Glutamatergic neuron (in vitro differentiated cells): ENCODE results near the gene KRTAP19-8. TPM values are rescaled to one million over a fixed set of nuclear protein-coding genes. Genes with fewer than 3 reads are reported as not detected.

Experiments used
- DNase-seq: peaks from one replicate; pipeline ENCODE4 v3.0.0; 2022
- H3K27ac Mint-ChIP-seq: one replicate; pipeline ENCODE4 v1.8.0; 2020; ENCODE audit warnings: mild to moderate bottlenecking, mixed read lengths, inconsistent platforms; ENCODE audit not compliant: unreplicated experiment
- H3K27me3 Mint-ChIP-seq: one replicate; pipeline ENCODE4 v1.8.0; 2020; ENCODE audit warnings: mild to moderate bottlenecking, moderate library complexity, mixed read lengths, inconsistent platforms; ENCODE audit not compliant: unreplicated experiment
- H3K36me3 Mint-ChIP-seq: one replicate; pipeline ENCODE4 v1.8.0; 2020; ENCODE audit warnings: mild to moderate bottlenecking, mixed read lengths, inconsistent platforms; ENCODE audit not compliant: unreplicated experiment
- H3K4me1 Mint-ChIP-seq: one replicate; pipeline ENCODE4 v1.8.0; 2020; ENCODE audit warnings: mild to moderate bottlenecking, low read depth, mixed read lengths, inconsistent platforms; ENCODE audit not compliant: unreplicated experiment
- H3K4me3 Mint-ChIP-seq: one replicate; pipeline ENCODE4 v1.8.0; 2020; ENCODE audit warnings: mild to moderate bottlenecking, mixed read lengths, inconsistent platforms; ENCODE audit not compliant: unreplicated experiment
- H3K9me3 Mint-ChIP-seq: one replicate; pipeline ENCODE4 v1.8.0; 2020; ENCODE audit warnings: mild to moderate bottlenecking, moderate library complexity, mixed read lengths, inconsistent platforms; ENCODE audit not compliant: unreplicated experiment
- total RNA-seq: library from RNA; stranded (reverse); fragmentation: NEBNext Ultra II Directional; extraction: Animal tissue kit (Norgen Biotek cat#: 25700); gene quantifications from one replicate; pipeline ENCODE4 v1.2.1, GENCODE V29; 2021; ENCODE audit not compliant: unreplicated experiment
- TF ChIP-seq, protein P1 (sequence below): fragments of 200-600 bp; sonication (generic); IDR thresholded peaks from one replicate; pipeline ENCODE4 v1.5.0; 2021; ENCODE audit not compliant: partially characterized antibody, unreplicated experiment

The KRTAP19-8 gene
- total RNA-seq, 1 donor from 2014 or later = not detected

DNA sequence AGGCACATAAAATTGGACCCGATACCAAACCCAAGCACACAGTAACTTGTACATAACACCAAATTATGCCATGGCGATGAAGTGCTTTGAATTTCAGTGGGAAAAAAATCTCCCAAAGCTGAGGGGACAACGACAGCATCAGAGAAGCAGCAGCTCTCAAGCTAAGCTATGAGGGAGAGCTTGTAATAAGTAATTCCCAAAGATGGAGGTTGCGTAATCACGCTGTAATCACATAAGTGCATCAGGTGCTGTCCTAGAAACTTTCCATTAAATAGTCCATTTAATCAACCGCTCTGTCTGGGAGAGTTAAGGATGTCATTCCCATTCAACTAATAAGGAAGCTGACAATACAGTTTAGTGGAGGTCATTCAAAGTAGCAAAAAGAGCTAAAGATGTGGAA lies 37.6 kb upstream of the KRTAP19-8 start:
- H3K4me1 Mint-ChIP-seq = peaks cover 7% of the 10 kb centered on the region
- DNase-seq = no peak
- H3K36me3 Mint-ChIP-seq = no peaks in the 10 kb centered on the region
- no peak overlapping the region for H3K27ac Mint-ChIP-seq
- H3K27me3 Mint-ChIP-seq = peaks cover 7% of the 10 kb centered on the region
- H3K4me3 Mint-ChIP-seq = no peak overlapping the region
- TF ChIP-seq, protein P1, sequence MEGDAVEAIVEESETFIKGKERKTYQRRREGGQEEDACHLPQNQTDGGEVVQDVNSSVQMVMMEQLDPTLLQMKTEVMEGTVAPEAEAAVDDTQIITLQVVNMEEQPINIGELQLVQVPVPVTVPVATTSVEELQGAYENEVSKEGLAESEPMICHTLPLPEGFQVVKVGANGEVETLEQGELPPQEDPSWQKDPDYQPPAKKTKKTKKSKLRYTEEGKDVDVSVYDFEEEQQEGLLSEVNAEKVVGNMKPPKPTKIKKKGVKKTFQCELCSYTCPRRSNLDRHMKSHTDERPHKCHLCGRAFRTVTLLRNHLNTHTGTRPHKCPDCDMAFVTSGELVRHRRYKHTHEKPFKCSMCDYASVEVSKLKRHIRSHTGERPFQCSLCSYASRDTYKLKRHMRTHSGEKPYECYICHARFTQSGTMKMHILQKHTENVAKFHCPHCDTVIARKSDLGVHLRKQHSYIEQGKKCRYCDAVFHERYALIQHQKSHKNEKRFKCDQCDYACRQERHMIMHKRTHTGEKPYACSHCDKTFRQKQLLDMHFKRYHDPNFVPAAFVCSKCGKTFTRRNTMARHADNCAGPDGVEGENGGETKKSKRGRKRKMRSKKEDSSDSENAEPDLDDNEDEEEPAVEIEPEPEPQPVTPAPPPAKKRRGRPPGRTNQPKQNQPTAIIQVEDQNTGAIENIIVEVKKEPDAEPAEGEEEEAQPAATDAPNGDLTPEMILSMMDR = no peak
- peaks cover 5% of the 10 kb centered on the region for H3K9me3 Mint-ChIP-seq

DNA sequence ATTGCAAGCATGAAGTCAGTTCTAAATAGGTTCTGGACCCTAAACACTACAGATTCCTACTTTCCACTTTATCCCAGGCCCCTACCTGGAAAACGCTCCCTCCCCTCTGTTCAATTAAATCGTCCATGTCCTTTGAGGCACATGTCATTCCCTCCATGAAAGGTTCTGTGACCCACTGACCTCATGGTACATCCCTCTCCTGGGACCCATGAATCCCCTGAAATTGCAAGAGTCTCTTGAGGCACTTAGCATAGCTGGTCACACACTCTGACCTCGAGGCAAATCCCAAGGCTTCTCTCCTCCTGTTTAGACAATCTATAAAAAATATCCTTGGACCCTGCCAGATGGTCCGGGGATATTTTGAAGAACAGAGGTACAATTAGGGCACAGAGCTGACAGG lies 34.3 kb upstream of the KRTAP19-8 start:
- H3K9me3 Mint-ChIP-seq = peaks cover 4% of the 10 kb centered on the region
- H3K27ac Mint-ChIP-seq = peak overlapping the region; percentile 52
- peaks cover 7% of the 10 kb centered on the region for H3K27me3 Mint-ChIP-seq
- peak overlapping the region; percentile 16 for H3K4me3 Mint-ChIP-seq
- TF ChIP-seq, protein P1 = no peak
- DNase-seq = peak; percentile 21
- peaks cover 7% of the 10 kb centered on the region for H3K4me1 Mint-ChIP-seq
- H3K36me3 Mint-ChIP-seq = no peaks in the 10 kb centered on the region

DNA sequence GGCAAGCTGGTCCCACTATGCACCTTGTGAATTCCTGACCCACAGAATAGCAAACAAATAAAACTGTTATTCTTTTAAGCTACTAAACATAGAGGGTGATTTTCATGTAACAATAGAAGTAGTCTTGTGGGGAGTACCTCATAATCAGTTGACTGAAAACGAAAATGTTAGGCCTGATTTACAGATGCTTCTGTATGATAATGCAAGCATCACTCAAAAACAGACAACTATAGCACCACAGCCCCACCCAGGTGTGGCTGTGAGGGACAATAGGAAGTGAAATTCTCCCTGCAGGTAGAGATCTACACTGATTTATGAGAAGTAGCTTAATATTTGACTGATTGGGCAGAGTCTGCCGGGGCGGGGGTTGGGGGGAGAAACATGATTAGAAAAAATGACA lies 26.5 kb upstream of the KRTAP19-8 start:
- no peak for DNase-seq
- no peak overlapping the region for H3K27ac Mint-ChIP-seq
- TF ChIP-seq, protein P1 = no peak
- H3K9me3 Mint-ChIP-seq = no peaks in the 10 kb centered on the region
- H3K4me3 Mint-ChIP-seq = no peak overlapping the region
- no peaks in the 10 kb centered on the region for H3K36me3 Mint-ChIP-seq
- no peaks in the 10 kb centered on the region for H3K4me1 Mint-ChIP-seq
- no peaks in the 10 kb centered on the region for H3K27me3 Mint-ChIP-seq

DNA sequence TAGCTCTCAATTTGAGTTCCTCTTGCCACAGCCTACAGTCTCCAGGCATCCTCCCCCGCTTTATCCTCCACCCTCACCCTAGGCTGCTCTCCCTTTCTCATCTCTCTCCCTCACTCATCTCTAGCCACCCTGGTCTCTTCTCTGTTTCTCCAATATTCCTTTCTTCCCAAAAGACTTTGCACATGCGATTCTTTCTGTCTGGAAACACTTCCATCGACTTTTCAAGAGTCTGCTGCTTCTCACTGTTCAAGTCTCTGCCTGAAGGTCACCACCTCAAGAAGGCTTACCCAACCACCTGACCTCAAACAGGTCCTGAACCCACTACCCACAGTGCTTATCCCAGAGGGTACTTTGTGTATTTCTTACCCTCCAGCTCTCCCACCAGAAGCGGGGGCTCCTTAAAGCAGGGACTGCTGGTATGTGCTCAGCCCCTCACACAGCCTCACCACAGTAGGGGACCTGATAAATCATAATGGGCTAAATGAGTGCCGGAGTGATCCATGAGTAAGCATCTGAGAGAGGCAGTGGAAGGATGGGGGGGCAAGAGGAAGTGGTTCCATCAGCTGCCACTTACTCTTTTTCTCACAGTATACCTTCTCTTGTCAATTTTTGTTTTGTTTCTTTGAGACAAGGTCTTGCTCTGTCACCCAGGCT lies 14.3 kb upstream of the KRTAP19-8 start:
- TF ChIP-seq, protein P1 = no peak
- no peak overlapping the region for H3K4me3 Mint-ChIP-seq
- H3K9me3 Mint-ChIP-seq = no peaks in the 10 kb centered on the region
- DNase-seq = no peak
- no peaks in the 10 kb centered on the region for H3K27me3 Mint-ChIP-seq
- no peaks in the 10 kb centered on the region for H3K4me1 Mint-ChIP-seq
- H3K36me3 Mint-ChIP-seq = no peaks in the 10 kb centered on the region
- no peak overlapping the region for H3K27ac Mint-ChIP-seq

DNA sequence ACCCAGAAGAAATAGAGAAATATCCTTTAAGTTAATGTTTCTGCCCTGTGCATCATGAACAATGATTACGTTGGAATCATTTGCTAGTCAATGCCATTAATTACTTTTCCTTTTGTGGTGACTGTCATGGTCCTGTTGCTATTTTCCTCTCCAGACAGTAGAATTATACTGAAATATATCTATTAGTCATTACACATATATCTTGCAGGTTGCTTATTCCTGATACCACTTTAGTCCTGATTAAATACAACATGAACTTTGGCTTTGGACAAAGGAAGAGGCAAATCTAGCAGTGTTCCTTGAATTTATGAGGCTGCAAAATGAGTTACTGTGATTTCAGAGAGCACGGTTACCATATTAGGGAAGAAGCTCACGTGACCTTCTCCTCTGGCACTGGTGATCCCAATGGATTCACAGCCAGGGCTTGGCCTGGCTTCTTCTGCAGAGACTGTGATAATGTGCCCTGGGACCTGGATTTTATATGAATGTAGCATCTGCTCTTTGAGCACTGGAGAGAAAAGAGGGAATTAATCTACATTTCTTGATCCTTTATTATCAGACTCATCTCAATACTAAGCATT lies 12.4 kb upstream of the KRTAP19-8 start:
- no peaks in the 10 kb centered on the region for H3K9me3 Mint-ChIP-seq
- no peaks in the 10 kb centered on the region for H3K27me3 Mint-ChIP-seq
- no peak overlapping the region for H3K4me3 Mint-ChIP-seq
- H3K36me3 Mint-ChIP-seq = no peaks in the 10 kb centered on the region
- H3K27ac Mint-ChIP-seq = no peak overlapping the region
- H3K4me1 Mint-ChIP-seq = no peaks in the 10 kb centered on the region
- TF ChIP-seq, protein P1 = no peak
- DNase-seq = no peak
